HepG2 (cell line): ENCODE results near the gene FIS1. TPM values are rescaled to one million over a fixed set of nuclear protein-coding genes. Genes with fewer than 3 reads are reported as not detected.

Experiments
- ARID2 ChIP-seq: sonication (generic); formaldehyde crosslinking; IDR thresholded peaks from 2 replicates; pipeline ENCODE4 v1.8.1; 2022; ENCODE audit warnings: mild to moderate bottlenecking, missing genetic modification reagents, borderline replicate concordance
- HNRNPLL ChIP-seq: fragments of 200-400 bp; formaldehyde crosslinking; IDR thresholded peaks from 2 replicates; pipeline ENCODE4 v1.6.1; 2017; ENCODE audit warnings: mild to moderate bottlenecking, low read depth, low read length; ENCODE audit not compliant: poor library complexity, severe bottlenecking
- KDM5B ChIP-seq: sonication (generic); formaldehyde crosslinking; IDR thresholded peaks from 2 replicates; pipeline ENCODE4 v1.4.0; 2020; ENCODE audit warnings: missing genetic modification reagents, mild to moderate bottlenecking, borderline replicate concordance
- MIXL1 ChIP-seq: IDR thresholded peaks from 2 replicates; pipeline ENCODE4 v1.6.1; 2016
- NONO ChIP-seq, 2 experiments: fragments of 450-650 bp in 1 of 2; sonication (generic) in 1 of 2; formaldehyde crosslinking in 1 of 2; IDR thresholded peaks in 1 of 2; conservative IDR thresholded peaks in 1 of 2; 2 replicates each; pipeline versions ENCODE4 v1.6.1 to v1.8.0; 2017 to 2022; ENCODE audit warnings: mild to moderate bottlenecking in 1 of 2, missing genetic modification reagents in 1 of 2, moderate library complexity in 1 of 2
- PHF8 ChIP-seq: sonication (generic); formaldehyde crosslinking; IDR thresholded peaks from 2 replicates; pipeline ENCODE4 v1.5.0; 2020; ENCODE audit warnings: missing genetic modification reagents
- POLR2G ChIP-seq: fragments of 200-400 bp; formaldehyde crosslinking; IDR thresholded peaks from 2 replicates; pipeline ENCODE4 v1.6.1; 2018; ENCODE audit warnings: mild to moderate bottlenecking, low read depth, low read length, moderate library complexity
- RBM39 ChIP-seq: fragments of 200-400 bp; formaldehyde crosslinking; IDR thresholded peaks from one replicate; pipeline ENCODE4 v1.6.1; 2018; ENCODE audit warnings: antibody characterized with exemption, mild to moderate bottlenecking, low read depth, low read length; ENCODE audit not compliant: poor library complexity, severe bottlenecking
- TFDP1 ChIP-seq: IDR thresholded peaks from 2 replicates; pipeline ENCODE4 v1.6.1; 2016; ENCODE audit warnings: missing compliant biosample characterization, missing genetic modification reagents, borderline replicate concordance
- ZNF282 ChIP-seq: fragments of 450-650 bp; IDR thresholded peaks from 2 replicates; pipeline ENCODE4 v1.6.1; 2018; ENCODE audit not compliant: partially characterized antibody
- ZNF543 ChIP-seq: sonication (generic); formaldehyde crosslinking; IDR thresholded peaks from 2 replicates; pipeline ENCODE4 v1.4.0; 2020; ENCODE audit warnings: mild to moderate bottlenecking, missing genetic modification reagents
- ZNF572 ChIP-seq: sonication (generic); formaldehyde crosslinking; IDR thresholded peaks from 2 replicates; pipeline ENCODE4 v1.5.1; 2020; ENCODE audit warnings: mild to moderate bottlenecking, missing genetic modification reagents
- ZNF800 ChIP-seq: sonication (generic); formaldehyde crosslinking; IDR thresholded peaks from 2 replicates; pipeline ENCODE4 v1.4.0; 2020; ENCODE audit warnings: missing genetic modification reagents
- polyA plus RNA-seq, 8 experiments: library from polyadenylated mRNA; depleted of rRNA in 3 of 8; stranded (reverse) in 7 of 8; unstranded in 1 of 8; fragments of >200 nt; fragmentation: Illumina TruSeq in 4 of 8; extraction: Trizol in 4 of 8; gene quantifications; 2 replicates each; pipeline versions ENCODE4 v1.2.1 to v1.2.3, GENCODE V29; 2011 to 2016; ENCODE audit warnings: low read depth in 4 of 8, missing spikeins in 1 of 8, mixed read lengths in 1 of 8; ENCODE audit not compliant: insufficient read depth in 1 of 8
- total RNA-seq, 5 experiments: library from RNA; depleted of rRNA; stranded (reverse); fragments of >200 nt; fragmentation: Illumina TruSeq; extraction: Trizol; gene quantifications; 2 replicates each; pipeline ENCODE4 v1.2.3, GENCODE V29; 2016; ENCODE audit warnings: low read depth in 1 of 5
- TF ChIP-seq, protein P1 (sequence below): sonication (generic); formaldehyde crosslinking; IDR thresholded peaks from 2 replicates; pipeline ENCODE4 v1.4.0; 2020; ENCODE audit warnings: missing genetic modification reagents
- TF ChIP-seq, protein P2 (sequence below): sonication (generic); formaldehyde crosslinking; conservative IDR thresholded peaks from 2 replicates; pipeline ENCODE4 v1.4.0; 2020; ENCODE audit warnings: mild to moderate bottlenecking, missing genetic modification reagents, moderate library complexity

Gene FIS1
- total and polyA plus RNA-seq, 2 of the 13 experiments (the other 11 are each of a cell fraction or from before 2014, with no cell fraction given): 97.5 to 101 TPM

- no peak for TF ChIP-seq NONO (IDR thresholded peaks at IDR 0.05)
- peak; percentile 48 for TF ChIP-seq NONO (CRISPR knock-in tag; conservative IDR thresholded peaks at IDR 0.05)
- TF ChIP-seq ARID2 (CRISPR knock-in tag): peak; percentile 48; the same call in 1 of the 2 replicates
- peak; percentile 81 for TF ChIP-seq POLR2G
- TF ChIP-seq HNRNPLL: peak; percentile 57
- peak; percentile 67; the same call in 1 of the 2 replicates for TF ChIP-seq ZNF800 (CRISPR knock-in tag)
- TF ChIP-seq ZNF572 (CRISPR knock-in tag): no peak
- peak; percentile 36 for TF ChIP-seq RBM39
- no peak for TF ChIP-seq ZNF282
- no peak for TF ChIP-seq MIXL1 (CRISPR knock-in tag)
- TF ChIP-seq TFDP1 (CRISPR knock-in tag): peak; percentile 57; the same call in 1 of the 2 replicates
- TF ChIP-seq, protein P1, sequence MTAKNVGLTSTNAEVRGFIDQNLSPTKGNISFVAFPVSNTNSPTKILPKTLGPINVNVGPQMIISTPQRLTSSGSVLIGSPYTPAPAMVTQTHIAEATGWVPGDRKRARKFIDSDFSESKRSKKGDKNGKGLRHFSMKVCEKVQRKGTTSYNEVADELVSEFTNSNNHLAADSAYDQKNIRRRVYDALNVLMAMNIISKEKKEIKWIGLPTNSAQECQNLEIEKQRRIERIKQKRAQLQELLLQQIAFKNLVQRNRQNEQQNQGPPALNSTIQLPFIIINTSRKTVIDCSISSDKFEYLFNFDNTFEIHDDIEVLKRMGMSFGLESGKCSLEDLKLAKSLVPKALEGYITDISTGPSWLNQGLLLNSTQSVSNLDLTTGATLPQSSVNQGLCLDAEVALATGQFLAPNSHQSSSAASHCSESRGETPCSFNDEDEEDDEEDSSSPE (CRISPR knock-in tag): peak; percentile 73
- TF ChIP-seq, protein P2, sequence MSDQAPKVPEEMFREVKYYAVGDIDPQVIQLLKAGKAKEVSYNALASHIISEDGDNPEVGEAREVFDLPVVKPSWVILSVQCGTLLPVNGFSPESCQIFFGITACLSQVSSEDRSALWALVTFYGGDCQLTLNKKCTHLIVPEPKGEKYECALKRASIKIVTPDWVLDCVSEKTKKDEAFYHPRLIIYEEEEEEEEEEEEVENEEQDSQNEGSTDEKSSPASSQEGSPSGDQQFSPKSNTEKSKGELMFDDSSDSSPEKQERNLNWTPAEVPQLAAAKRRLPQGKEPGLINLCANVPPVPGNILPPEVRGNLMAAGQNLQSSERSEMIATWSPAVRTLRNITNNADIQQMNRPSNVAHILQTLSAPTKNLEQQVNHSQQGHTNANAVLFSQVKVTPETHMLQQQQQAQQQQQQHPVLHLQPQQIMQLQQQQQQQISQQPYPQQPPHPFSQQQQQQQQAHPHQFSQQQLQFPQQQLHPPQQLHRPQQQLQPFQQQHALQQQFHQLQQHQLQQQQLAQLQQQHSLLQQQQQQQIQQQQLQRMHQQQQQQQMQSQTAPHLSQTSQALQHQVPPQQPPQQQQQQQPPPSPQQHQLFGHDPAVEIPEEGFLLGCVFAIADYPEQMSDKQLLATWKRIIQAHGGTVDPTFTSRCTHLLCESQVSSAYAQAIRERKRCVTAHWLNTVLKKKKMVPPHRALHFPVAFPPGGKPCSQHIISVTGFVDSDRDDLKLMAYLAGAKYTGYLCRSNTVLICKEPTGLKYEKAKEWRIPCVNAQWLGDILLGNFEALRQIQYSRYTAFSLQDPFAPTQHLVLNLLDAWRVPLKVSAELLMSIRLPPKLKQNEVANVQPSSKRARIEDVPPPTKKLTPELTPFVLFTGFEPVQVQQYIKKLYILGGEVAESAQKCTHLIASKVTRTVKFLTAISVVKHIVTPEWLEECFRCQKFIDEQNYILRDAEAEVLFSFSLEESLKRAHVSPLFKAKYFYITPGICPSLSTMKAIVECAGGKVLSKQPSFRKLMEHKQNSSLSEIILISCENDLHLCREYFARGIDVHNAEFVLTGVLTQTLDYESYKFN (CRISPR knock-in tag): peak; percentile 69
- TF ChIP-seq PHF8 (CRISPR knock-in tag): peak; percentile 81
- TF ChIP-seq KDM5B (CRISPR knock-in tag): peak; percentile 79
- peak; percentile 84; the same call in 1 of the 2 replicates for TF ChIP-seq ZNF543 (CRISPR knock-in tag)
- TF ChIP-seq, all 625 proteins: peak for 187
Observed at GRCh38 chr7:101201695-101202602, 42.9 kb downstream of the FIS1 start (continued).
